Testis (tissue), 2 donors: ENCODE data around the gene B4GALNT4.

ENCODE experiments used
- CTCF ChIP-seq, 3 experiments: fragments of 450-650 bp in 2 of 3; fragments of 200-600 bp in 1 of 3; sonication (generic) in 1 of 3; IDR thresholded peaks; one replicate each; pipeline ENCODE4 v1.5.1; 2016 to 2019; ENCODE audit warnings: antibody characterized with exemption in 3 of 3, mild to moderate bottlenecking in 2 of 3, moderate library complexity in 1 of 3
- POLR2A ChIP-seq: fragments of 450-650 bp; IDR thresholded peaks from one replicate; pipeline ENCODE4 v1.6.1; 2017; ENCODE audit warnings: antibody characterized with exemption, mild to moderate bottlenecking, moderate library complexity

GRCh38 chr11:422249-422656 lies 53.0 kb downstream of the B4GALNT4 start:
- no peak for TF ChIP-seq CTCF (IDR thresholded peaks at IDR 0.05)
- no peak for TF ChIP-seq POLR2A
